HK-2 (cell line): ENCODE results near the gene GDF9.
"Not testable (repeated sequence)": the region's sequence is repeated elsewhere in the genome, so short reads cannot be mapped to it uniquely, and the experiment has no call there.

Source experiments
- DNase-seq: peaks from one replicate; pipeline ENCODE4 v3.0.0-alpha.2; 2018; ENCODE audit not compliant: unreplicated experiment

The GDF9 gene

GRCh38 chr5:132872788-132873118, 6.5 kb upstream of the GDF9 start:
- no peak for DNase-seq

- no peak for DNase-seq
Measured at GRCh38 chr5:132871459-132872284, 5.4 kb upstream of the GDF9 start.

- DNase-seq, result no peak
Measured at GRCh38 chr5:132870801-132871200, 4.5 kb upstream of the GDF9 start.

GRCh38 chr5:132868754-132869153, 2.5 kb upstream of the GDF9 start:
- DNase-seq, result no peak

GRCh38 chr5:132867046-132867451, 780 bp upstream of the GDF9 start:
- DNase-seq, result no peak

GRCh38 chr5:132865668-132866341, 464 bp downstream of the GDF9 start:
- DNase-seq, result no peak

- no peak for DNase-seq
Measured at GRCh38 chr5:132860742-132861141, 5.5 kb downstream of the GDF9 start.

- no peak for DNase-seq
Measured at GRCh38 chr5:132859889-132860437, 6.3 kb downstream of the GDF9 start.

GRCh38 chr5:132856011-132856410, 10.3 kb downstream of the GDF9 start:
- no peak for DNase-seq

- DNase-seq, result not testable (repeated sequence)
Measured at GRCh38 chr5:132854992-132855391, 11.3 kb downstream of the GDF9 start.

- DNase-seq, result no peak
Measured at GRCh38 chr5:132854301-132854700, 12.0 kb downstream of the GDF9 start.

GRCh38 chr5:132853790-132854189, 12.5 kb downstream of the GDF9 start:
- DNase-seq, result no peak

- DNase-seq, result no peak
Measured at GRCh38 chr5:132853323-132853722, 12.9 kb downstream of the GDF9 start.

GRCh38 chr5:132850066-132850465, 16.2 kb downstream of the GDF9 start:
- DNase-seq, result no peak

- no peak for DNase-seq
Measured at GRCh38 chr5:132849347-132849746, 16.9 kb downstream of the GDF9 start.

GRCh38 chr5:132848270-132848669, 18.0 kb downstream of the GDF9 start:
- no peak for DNase-seq

GRCh38 chr5:132841305-132841704, 25.0 kb downstream of the GDF9 start:
- DNase-seq, result no peak

- no peak for DNase-seq
Measured at GRCh38 chr5:132840896-132841295, 25.4 kb downstream of the GDF9 start.

- no peak for DNase-seq
Measured at GRCh38 chr5:132840313-132840712, 26.0 kb downstream of the GDF9 start.

GRCh38 chr5:132839426-132840301, 26.6 kb downstream of the GDF9 start:
- no peak for DNase-seq

- DNase-seq, result no peak
Measured at GRCh38 chr5:132838516-132839282, 27.6 kb downstream of the GDF9 start.
